ENCODE data around the gene TMEM132C. TPM values are rescaled to one million over a fixed set of nuclear protein-coding genes. Genes with fewer than 3 reads are reported as not detected.

Gene TMEM132C
- total and polyA plus RNA-seq, 2 of the 13 experiments (the other 11 are each of a cell fraction or from before 2014, with no cell fraction given): not detected

DNA sequence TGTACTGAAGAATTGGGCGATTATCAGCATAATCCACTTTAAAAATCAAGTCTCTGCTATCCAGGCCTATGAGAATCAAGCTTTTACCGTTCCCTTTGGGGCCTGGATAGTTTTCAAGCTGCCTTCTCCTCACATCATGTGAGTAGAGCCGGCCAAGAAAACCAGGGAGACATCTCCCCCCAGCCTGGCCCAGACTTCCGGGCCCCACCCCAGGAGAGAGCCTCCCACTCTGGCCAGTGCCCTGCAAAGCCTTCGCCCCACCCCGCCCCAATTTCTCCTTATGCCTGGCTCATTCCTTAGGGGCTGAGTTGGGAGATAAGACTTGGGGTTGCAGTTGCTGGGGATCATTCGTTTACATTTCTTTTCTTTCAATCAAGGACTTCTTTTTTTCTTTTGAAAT lies 1.4 kb upstream of the TMEM132C start (continued):
- TF ChIP-seq ZMAT3 (CRISPR knock-in tag; conservative IDR thresholded peaks at IDR 0.05) (no peak), KAT8 (CRISPR knock-in tag; IDR thresholded peaks at IDR 0.05) (no peak)

DNA sequence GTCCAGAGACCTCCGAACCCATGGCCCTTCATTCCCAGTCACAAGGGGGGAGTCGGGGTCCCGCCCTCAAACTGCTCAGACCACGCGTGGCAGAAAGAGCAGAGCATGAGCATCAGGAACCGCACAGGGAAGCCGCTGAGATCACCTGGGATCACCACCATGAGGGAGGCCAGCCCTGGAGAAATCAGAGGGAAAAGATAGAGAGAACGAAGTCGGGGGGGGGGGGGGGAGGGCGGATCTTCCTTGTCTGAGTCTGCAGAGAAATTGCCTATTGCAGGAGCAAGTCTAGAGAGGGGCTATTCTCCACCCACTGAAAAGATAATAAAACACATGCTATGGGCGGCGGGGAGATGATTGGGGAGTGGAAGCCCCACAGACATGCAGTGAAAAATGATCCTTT lies 884 bp upstream of the TMEM132C start:
- intact Hi-C loops (cut with micrococcal nuclease; ENCODE audit: unreplicated experiment): no loop called here

More for the DNA sequence above, 884 bp upstream of the TMEM132C start:
- DNase-seq (ENCODE audit: low spot score): no peak
- Histone ChIP-seq H3K4me3 (replicated peaks in 1 of 3; ENCODE audit: insufficient read depth in 1 of 3, low read depth in 2 of 3, low read length in 3 of 3) (no peak overlapping the region), H3K27ac (ENCODE audit: extremely low read length, insufficient read depth, low read length) (no peak overlapping the region), H3K9me3 (ENCODE audit: low read length) (peaks cover 5% of the 10 kb centered on the region; the same call in 1 of the 2 replicates), H3K27me3 (ENCODE audit: control insufficient read depth in 1 of 2, insufficient read depth in 2 of 2, low read length in 2 of 2) (peaks cover 0 to 21% of the 10 kb centered on the region in 2 experiments; a peak in 2 of 5 replicates), H4K20me1 (ENCODE audit: insufficient read depth, low read length) (no peaks in the 10 kb centered on the region), H3K4me2 (ENCODE audit: low read depth, low read length) (no peak overlapping the region), H3K79me2 (ENCODE audit: insufficient read depth, low read length) (no peaks in the 10 kb centered on the region), H3K36me3 (replicated peaks in 1 of 2; ENCODE audit: control insufficient read depth in 1 of 2, insufficient read depth in 2 of 2, low read length in 2 of 2) (no peaks in the 10 kb centered on the region), H3K9ac (ENCODE audit: insufficient read depth, low read depth, low read length) (no peak overlapping the region), H3K4me1 (ENCODE audit: insufficient read depth, low read length) (no peaks in the 10 kb centered on the region), H2AFZ (ENCODE audit: low read length) (no peak overlapping the region)
- no peak for ATAC-seq
- TF ChIP-seq, protein P1, sequence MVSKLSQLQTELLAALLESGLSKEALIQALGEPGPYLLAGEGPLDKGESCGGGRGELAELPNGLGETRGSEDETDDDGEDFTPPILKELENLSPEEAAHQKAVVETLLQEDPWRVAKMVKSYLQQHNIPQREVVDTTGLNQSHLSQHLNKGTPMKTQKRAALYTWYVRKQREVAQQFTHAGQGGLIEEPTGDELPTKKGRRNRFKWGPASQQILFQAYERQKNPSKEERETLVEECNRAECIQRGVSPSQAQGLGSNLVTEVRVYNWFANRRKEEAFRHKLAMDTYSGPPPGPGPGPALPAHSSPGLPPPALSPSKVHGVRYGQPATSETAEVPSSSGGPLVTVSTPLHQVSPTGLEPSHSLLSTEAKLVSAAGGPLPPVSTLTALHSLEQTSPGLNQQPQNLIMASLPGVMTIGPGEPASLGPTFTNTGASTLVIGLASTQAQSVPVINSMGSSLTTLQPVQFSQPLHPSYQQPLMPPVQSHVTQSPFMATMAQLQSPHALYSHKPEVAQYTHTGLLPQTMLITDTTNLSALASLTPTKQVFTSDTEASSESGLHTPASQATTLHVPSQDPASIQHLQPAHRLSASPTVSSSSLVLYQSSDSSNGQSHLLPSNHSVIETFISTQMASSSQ (IDR thresholded peaks at IDR 0.05; ENCODE audit: low read depth): no peak
- TF ChIP-seq, protein P1 (CRISPR knock-in tag; IDR thresholded peaks at IDR 0.05; ENCODE audit: borderline replicate concordance): no peak
- TF ChIP-seq, protein P2, sequence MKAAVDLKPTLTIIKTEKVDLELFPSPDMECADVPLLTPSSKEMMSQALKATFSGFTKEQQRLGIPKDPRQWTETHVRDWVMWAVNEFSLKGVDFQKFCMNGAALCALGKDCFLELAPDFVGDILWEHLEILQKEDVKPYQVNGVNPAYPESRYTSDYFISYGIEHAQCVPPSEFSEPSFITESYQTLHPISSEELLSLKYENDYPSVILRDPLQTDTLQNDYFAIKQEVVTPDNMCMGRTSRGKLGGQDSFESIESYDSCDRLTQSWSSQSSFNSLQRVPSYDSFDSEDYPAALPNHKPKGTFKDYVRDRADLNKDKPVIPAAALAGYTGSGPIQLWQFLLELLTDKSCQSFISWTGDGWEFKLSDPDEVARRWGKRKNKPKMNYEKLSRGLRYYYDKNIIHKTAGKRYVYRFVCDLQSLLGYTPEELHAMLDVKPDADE (CRISPR knock-in tag; IDR thresholded peaks at IDR 0.05): no peak
- TF ChIP-seq POLR2G (IDR thresholded peaks at IDR 0.05; ENCODE audit: low read depth, low read length) (no peak), PHB2 (IDR thresholded peaks at IDR 0.05; ENCODE audit: partially characterized antibody) (no peak), TP53 (CRISPR knock-in tag; conservative IDR thresholded peaks at IDR 0.05) (no peak), ZNF761 (CRISPR knock-in tag; conservative IDR thresholded peaks at IDR 0.05) (no peak), ZNF816 (CRISPR knock-in tag; IDR thresholded peaks at IDR 0.05; ENCODE audit: borderline replicate concordance) (no peak), FOXA3 (CRISPR knock-in tag; IDR thresholded peaks at IDR 0.05) (no peak)
- TF ChIP-seq, protein P3, sequence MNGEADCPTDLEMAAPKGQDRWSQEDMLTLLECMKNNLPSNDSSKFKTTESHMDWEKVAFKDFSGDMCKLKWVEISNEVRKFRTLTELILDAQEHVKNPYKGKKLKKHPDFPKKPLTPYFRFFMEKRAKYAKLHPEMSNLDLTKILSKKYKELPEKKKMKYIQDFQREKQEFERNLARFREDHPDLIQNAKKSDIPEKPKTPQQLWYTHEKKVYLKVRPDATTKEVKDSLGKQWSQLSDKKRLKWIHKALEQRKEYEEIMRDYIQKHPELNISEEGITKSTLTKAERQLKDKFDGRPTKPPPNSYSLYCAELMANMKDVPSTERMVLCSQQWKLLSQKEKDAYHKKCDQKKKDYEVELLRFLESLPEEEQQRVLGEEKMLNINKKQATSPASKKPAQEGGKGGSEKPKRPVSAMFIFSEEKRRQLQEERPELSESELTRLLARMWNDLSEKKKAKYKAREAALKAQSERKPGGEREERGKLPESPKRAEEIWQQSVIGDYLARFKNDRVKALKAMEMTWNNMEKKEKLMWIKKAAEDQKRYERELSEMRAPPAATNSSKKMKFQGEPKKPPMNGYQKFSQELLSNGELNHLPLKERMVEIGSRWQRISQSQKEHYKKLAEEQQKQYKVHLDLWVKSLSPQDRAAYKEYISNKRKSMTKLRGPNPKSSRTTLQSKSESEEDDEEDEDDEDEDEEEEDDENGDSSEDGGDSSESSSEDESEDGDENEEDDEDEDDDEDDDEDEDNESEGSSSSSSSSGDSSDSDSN (CRISPR knock-in tag; IDR thresholded peaks at IDR 0.05): no peak
- TF ChIP-seq, protein P4, sequence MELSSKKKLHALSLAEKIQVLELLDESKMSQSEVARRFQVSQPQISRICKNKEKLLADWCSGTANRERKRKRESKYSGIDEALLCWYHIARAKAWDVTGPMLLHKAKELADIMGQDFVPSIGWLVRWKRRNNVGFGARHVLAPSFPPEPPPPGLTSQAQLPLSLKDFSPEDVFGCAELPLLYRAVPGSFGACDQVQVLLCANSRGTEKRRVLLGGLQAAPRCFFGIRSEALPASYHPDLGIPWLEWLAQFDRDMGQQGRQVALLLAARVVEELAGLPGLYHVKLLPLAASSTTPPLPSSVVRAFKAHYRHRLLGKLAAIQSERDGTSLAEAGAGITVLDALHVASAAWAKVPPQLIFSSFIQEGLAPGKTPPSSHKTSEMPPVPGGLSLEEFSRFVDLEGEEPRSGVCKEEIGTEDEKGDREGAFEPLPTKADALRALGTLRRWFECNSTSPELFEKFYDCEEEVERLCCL (CRISPR knock-in tag; IDR thresholded peaks at IDR 0.05; ENCODE audit: borderline replicate concordance): no peak
- in situ Hi-C loops (cut with HindIII; ENCODE audit: extremely low pct_ligation_motif_present, low pct_unique_long_range_greater_than_20kb): no loop called here
- no TSS peak for BruUV-seq (replicated peaks)
- no peak for FAIRE-seq
- WGBS (ENCODE audit: low lambda C conversion rate): 30% methylated on average over 11 of the region's 12 CpGs
- ChIA-PET CTCF (ENCODE audit: low intra/inter-chr PET ratio, low total read pairs) (no interaction called here), POLR2A (no interaction called here)
